Immature natural killer cell (primary cell): Measurements from ENCODE around the gene ST6GALNAC4. TPM values are rescaled to one million over a fixed set of nuclear protein-coding genes. Genes with fewer than 3 reads are reported as not detected.

ENCODE experiments used
- DNase-seq, 3 donors: peaks; one replicate each; pipeline ENCODE4 v3.0.0; 2022; ENCODE audit warnings: mixed read lengths in 1 of 3
- H3K27ac Mint-ChIP-seq, 6 donors: one replicate each; pipeline ENCODE4 v1.8.0; 2020; ENCODE audit warnings: mixed read lengths in 6 of 6, mild to moderate bottlenecking in 5 of 6, inconsistent platforms in 4 of 6, moderate library complexity in 3 of 6
- H3K27me3 Mint-ChIP-seq, 3 donors: one replicate each; pipeline ENCODE4 v1.8.0; 2020 to 2021; ENCODE audit warnings: low read depth in 3 of 3, mild to moderate bottlenecking in 3 of 3, mixed read lengths in 3 of 3, moderate library complexity in 3 of 3, inconsistent platforms in 1 of 3
- H3K36me3 Mint-ChIP-seq, 3 donors: one replicate each; pipeline ENCODE4 v1.8.0; 2020; ENCODE audit warnings: mixed read lengths in 3 of 3, inconsistent platforms in 2 of 3, mild to moderate bottlenecking in 2 of 3
- H3K4me1 Mint-ChIP-seq, 2 donors: one replicate each; pipeline ENCODE4 v1.8.0; 2020; ENCODE audit warnings: inconsistent platforms in 2 of 2, mild to moderate bottlenecking in 2 of 2, mixed read lengths in 2 of 2, moderate library complexity in 1 of 2
- H3K4me3 Mint-ChIP-seq, 5 donors: one replicate each; pipeline ENCODE4 v1.8.0; 2020; ENCODE audit warnings: mild to moderate bottlenecking in 5 of 5, mixed read lengths in 5 of 5, inconsistent platforms in 3 of 5, moderate library complexity in 3 of 5
- H3K9me3 Mint-ChIP-seq, 6 donors: one replicate each; pipeline ENCODE4 v1.8.0; 2020; ENCODE audit warnings: mild to moderate bottlenecking in 6 of 6, mixed read lengths in 6 of 6, inconsistent platforms in 4 of 6, moderate library complexity in 3 of 6
- polyA plus RNA-seq, 3 donors: library from polyadenylated mRNA; unstranded; fragments of 300-500 nt; fragmentation: Illumina TruSeq; gene quantifications; one replicate each; pipeline ENCODE4 v1.2.3, GENCODE V29; 2021

The ST6GALNAC4 gene
- polyA plus RNA-seq, 3 donors from 2014 or later = 8.7 to 20.1 (median 9.1) TPM

DNA sequence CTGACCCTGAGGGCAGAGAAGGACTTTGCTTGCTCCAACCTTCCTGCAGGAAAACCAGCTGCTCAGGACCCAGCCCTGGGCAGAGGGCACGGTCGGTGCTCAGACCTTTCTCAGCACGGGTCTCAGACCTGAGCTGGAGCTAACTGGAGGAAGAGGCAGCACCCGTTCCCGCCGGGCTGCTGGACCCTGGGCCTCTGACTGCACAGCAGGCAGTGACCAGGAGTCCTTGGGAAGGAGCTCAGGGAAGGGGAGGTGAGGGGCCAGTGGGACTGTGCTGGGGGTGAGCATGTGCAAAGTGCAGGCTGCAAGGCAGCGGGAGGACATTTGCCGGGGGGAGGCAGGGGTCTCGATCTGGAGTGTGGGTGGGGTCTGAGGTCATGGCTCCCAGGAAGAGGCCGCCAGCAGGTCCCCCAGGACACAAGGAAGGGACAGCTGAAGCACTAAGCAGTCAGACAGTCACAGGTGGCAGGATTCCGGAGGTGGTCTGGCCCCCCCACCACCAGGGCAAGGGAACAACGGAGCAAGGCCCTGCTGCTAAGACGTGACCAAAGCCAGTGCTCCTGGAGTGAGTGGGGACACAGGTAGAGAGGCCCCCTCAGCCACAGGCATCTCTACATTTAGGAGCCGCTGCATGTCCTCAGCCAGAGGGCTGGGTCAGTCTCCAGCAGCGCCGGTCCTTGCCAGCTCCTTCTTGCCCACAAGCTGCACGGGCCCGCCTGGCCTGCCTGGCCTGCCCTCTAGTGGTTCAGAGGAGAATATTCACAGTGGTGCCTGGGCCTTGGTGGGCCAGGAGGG, 25.6 kb upstream of the ST6GALNAC4 start:
- H3K27me3 Mint-ChIP-seq = peaks cover 5 to 8% (median 7%) of the 10 kb centered on the region in 3 donors
- H3K27ac Mint-ChIP-seq = peak overlapping the region in 2 of 6 donors; percentile 31 to 86
- H3K36me3 Mint-ChIP-seq = peaks cover 0 to 14% (median 3%) of the 10 kb centered on the region in 3 donors
- H3K9me3 Mint-ChIP-seq = no peaks in the 10 kb centered on the region
- peak; percentile 45 to 59 (median 56) for DNase-seq
- H3K4me3 Mint-ChIP-seq = no peak overlapping the region
- H3K4me1 Mint-ChIP-seq = peaks cover 13% of the 10 kb centered on the region in 2 donors

DNA sequence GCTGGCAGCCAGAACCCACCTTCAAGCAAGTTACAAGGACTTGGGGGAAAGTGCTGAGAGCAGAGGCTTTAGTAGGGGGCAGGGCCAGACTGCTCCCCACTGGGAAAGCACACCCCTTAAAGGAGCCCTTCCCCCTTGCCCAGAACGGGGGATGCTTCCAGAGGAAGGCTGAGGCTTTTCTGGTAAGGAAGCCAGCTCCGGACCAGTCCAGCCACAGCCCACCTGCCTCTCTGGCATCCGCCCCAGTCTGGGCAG, 25.0 kb upstream of the ST6GALNAC4 start:
- no peak overlapping the region for H3K27ac Mint-ChIP-seq
- H3K9me3 Mint-ChIP-seq = no peaks in the 10 kb centered on the region

GRCh38 chr9:127941062-127941960, 24.5 kb upstream of the ST6GALNAC4 start:
- peaks cover 24% of the 10 kb centered on the region in 2 donors for H3K4me1 Mint-ChIP-seq
- peaks cover 0 to 14% (median 3%) of the 10 kb centered on the region in 3 donors for H3K36me3 Mint-ChIP-seq
- no peak overlapping the region for H3K27ac Mint-ChIP-seq
- H3K27me3 Mint-ChIP-seq = peaks cover 5 to 13% (median 7%) of the 10 kb centered on the region in 3 donors
- no peak for DNase-seq
- no peaks in the 10 kb centered on the region for H3K9me3 Mint-ChIP-seq
- H3K4me3 Mint-ChIP-seq = no peak overlapping the region

More for the DNA sequence above, 25.0 kb upstream of the ST6GALNAC4 start:
- no peak for DNase-seq
- no peak overlapping the region for H3K4me3 Mint-ChIP-seq
- peaks cover 0 to 14% (median 3%) of the 10 kb centered on the region in 3 donors for H3K36me3 Mint-ChIP-seq
- H3K27me3 Mint-ChIP-seq = peaks cover 5 to 13% (median 7%) of the 10 kb centered on the region in 3 donors
- H3K4me1 Mint-ChIP-seq = peaks cover 18 to 19% of the 10 kb centered on the region in 2 donors

- Mint-ChIP-seq H3K27ac (no peak overlapping the region), H3K9me3 (no peaks in the 10 kb centered on the region), H3K36me3 (peaks cover 3 to 19% (median 4%) of the 10 kb centered on the region in 3 donors), H3K4me3 (peak overlapping the region in 1 of 5 donors; percentile 29), H3K4me1 (peaks cover 31 to 32% of the 10 kb centered on the region in 2 donors), H3K27me3 (peaks cover 5 to 13% (median 7%) of the 10 kb centered on the region in 3 donors)
- DNase-seq = no peak
Measured at GRCh38 chr9:127940593-127940992, 23.8 kb upstream of the ST6GALNAC4 start.

- H3K36me3 Mint-ChIP-seq = peaks cover 3 to 14% (median 4%) of the 10 kb centered on the region in 3 donors
- DNase-seq = no peak
- H3K4me1 Mint-ChIP-seq = peaks cover 34 to 36% of the 10 kb centered on the region in 2 donors
- no peaks in the 10 kb centered on the region for H3K9me3 Mint-ChIP-seq
- H3K27ac Mint-ChIP-seq = peak overlapping the region in 1 of 6 donors; percentile 89
- peaks cover 5 to 13% (median 7%) of the 10 kb centered on the region in 3 donors for H3K27me3 Mint-ChIP-seq
- H3K4me3 Mint-ChIP-seq = peak overlapping the region in 4 of 5 donors; percentile 21 to 51 (median 44)
Measured at GRCh38 chr9:127938298-127938690, 21.5 kb upstream of the ST6GALNAC4 start.

- H3K4me1 Mint-ChIP-seq = peaks cover 31 to 37% of the 10 kb centered on the region in 2 donors
- no peaks in the 10 kb centered on the region for H3K9me3 Mint-ChIP-seq
- H3K4me3 Mint-ChIP-seq = peak within 1 kb of the TSS; percentile 86 to 99 (median 95)
- H3K36me3 Mint-ChIP-seq = peaks cover 3 to 16% (median 4%) of the 10 kb centered on the region in 3 donors
- H3K27ac Mint-ChIP-seq = peak within 1 kb of the TSS; percentile 89 to 99 (median 94)
- peaks cover 7 to 12% (median 7%) of the 10 kb centered on the region in 3 donors for H3K27me3 Mint-ChIP-seq
- peak; percentile 77 to 80 (median 80) for DNase-seq
Measured at GRCh38 chr9:127937388-127938297, 20.8 kb upstream of the ST6GALNAC4 start, which contains the start of gene DPM2. TSS of gene DPM2 (minus strand) at chr9:127937854. CDS start at chr9:127937820, 34 bp downstream.

DNA sequence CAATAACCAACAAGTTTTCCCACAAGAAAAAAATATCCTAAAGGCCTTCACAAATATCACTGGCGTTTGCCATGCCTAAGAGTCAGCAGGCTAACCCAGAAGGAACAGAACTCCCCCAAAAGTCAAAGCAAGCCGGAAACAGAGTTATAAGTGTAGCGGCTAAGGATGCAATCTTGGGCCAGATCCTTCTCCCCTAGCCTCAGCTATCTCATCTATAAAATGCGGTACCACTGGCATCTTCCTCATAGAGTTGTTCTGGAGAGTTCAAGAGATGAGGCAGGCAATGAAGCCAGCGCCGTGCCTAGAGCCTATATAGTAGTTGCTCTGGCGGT, 20.2 kb upstream of the ST6GALNAC4 start:
- H3K4me1 Mint-ChIP-seq = peaks cover 30 to 37% of the 10 kb centered on the region in 2 donors
- H3K36me3 Mint-ChIP-seq = peaks cover 3 to 16% (median 4%) of the 10 kb centered on the region in 3 donors
- H3K4me3 Mint-ChIP-seq = peak overlapping the region; percentile 86 to 99 (median 95)
- DNase-seq = no peak
- H3K27ac Mint-ChIP-seq = peak overlapping the region; percentile 89 to 99 (median 94)
- H3K9me3 Mint-ChIP-seq = no peaks in the 10 kb centered on the region
- H3K27me3 Mint-ChIP-seq = peaks cover 7 to 12% (median 7%) of the 10 kb centered on the region in 3 donors

DNA sequence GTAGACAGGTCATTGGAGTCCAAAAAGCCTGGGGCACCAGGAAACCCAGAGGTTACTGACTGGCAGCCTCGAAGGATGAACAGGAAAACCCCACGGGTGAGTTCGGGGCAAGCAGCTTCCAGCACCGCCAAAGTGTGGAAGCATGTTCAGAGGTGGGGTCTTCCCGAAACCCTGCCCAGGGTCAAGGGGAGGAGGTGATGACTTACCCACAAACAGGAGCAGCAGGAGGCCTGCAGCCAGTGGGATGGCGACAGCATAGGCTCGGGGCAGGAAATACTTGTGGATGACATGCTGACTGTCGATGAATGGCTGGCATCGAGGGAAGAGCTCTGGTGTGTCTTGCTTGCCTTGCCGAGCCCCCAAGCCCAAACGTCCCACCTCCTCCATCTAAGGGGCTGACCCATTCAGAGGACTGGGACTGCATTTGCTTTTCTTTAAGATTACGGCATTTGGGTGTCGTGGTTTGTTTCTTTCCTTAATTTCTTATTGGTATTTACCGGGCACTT, 19.6 kb upstream of the ST6GALNAC4 start:
- no peaks in the 10 kb centered on the region for H3K9me3 Mint-ChIP-seq
- H3K4me3 Mint-ChIP-seq = peak overlapping the region; percentile 86 to 99 (median 95)
- H3K27ac Mint-ChIP-seq = peak overlapping the region in 4 of 6 donors; percentile 24 to 98 (median 90)
- no peak for DNase-seq
- H3K4me1 Mint-ChIP-seq = peaks cover 33 to 38% of the 10 kb centered on the region in 2 donors
- peaks cover 3 to 16% (median 4%) of the 10 kb centered on the region in 3 donors for H3K36me3 Mint-ChIP-seq
- H3K27me3 Mint-ChIP-seq = peaks cover 7 to 12% (median 7%) of the 10 kb centered on the region in 3 donors

DNA sequence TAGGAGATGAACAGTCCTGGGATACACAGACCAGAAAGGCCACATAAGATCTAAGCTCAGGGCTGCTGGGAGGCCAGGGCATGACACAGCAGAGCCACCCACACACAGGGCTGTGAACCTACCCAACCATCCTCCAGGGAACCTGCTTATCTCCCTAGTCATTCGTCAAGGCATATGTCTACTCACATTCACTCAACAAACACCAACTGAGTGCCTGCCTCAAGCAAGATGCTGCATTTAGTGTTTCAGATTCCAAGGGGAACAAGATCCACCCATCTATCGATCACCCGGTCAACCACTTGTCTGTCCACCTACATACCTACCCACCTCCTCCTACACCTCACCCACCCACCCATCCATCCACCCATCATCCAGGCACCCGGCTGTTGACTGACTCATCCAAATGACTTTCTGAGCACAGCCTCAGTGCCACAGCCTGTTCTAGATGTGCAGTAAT, 19.0 kb upstream of the ST6GALNAC4 start:
- Mint-ChIP-seq H3K4me1 (peaks cover 39 to 45% of the 10 kb centered on the region in 2 donors), H3K27ac (peak overlapping the region in 5 of 6 donors; percentile 24 to 93 (median 49)), H3K27me3 (peaks cover 6 to 10% (median 7%) of the 10 kb centered on the region in 3 donors), H3K9me3 (no peaks in the 10 kb centered on the region), H3K36me3 (peaks cover 3 to 15% (median 4%) of the 10 kb centered on the region in 3 donors), H3K4me3 (peak overlapping the region; percentile 58 to 99 (median 70))
- DNase-seq = no peak

DNA sequence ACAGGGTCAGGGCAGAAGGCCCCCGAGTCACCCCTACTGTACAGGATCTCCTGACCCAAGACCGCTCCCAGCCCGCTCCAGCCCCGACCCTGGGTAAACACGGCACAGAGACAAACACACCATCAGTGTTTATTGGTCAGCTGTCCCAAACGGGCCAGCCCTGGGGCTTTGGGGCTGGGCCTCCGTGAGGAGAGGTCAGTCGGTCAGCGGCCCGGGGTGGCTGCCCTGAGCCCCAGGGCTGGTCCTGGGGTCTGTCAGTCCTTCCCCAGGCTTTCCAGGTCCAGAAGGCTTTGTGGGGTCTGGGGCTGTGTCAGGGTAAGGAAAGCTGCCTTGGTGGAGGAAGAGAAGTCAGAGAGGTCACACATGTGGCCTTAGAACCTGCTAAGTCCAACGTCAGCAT, 18.1 kb upstream of the ST6GALNAC4 start:
- peak overlapping the region in 3 of 5 donors; percentile 27 to 72 (median 33) for H3K4me3 Mint-ChIP-seq
- DNase-seq = no peak
- H3K4me1 Mint-ChIP-seq = peaks cover 43 to 46% of the 10 kb centered on the region in 2 donors

GRCh38 chr9:127934248-127934647, 17.4 kb upstream of the ST6GALNAC4 start:
- H3K4me3 Mint-ChIP-seq = peak overlapping the region in 2 of 5 donors; percentile 13 to 45
- H3K27ac Mint-ChIP-seq = peak overlapping the region in 1 of 6 donors; percentile 20
- no peak for DNase-seq
- H3K36me3 Mint-ChIP-seq = peaks cover 3 to 9% (median 4%) of the 10 kb centered on the region in 3 donors
- peaks cover 46 to 49% of the 10 kb centered on the region in 2 donors for H3K4me1 Mint-ChIP-seq
- no peaks in the 10 kb centered on the region for H3K9me3 Mint-ChIP-seq
- peaks cover 5 to 10% (median 7%) of the 10 kb centered on the region in 3 donors for H3K27me3 Mint-ChIP-seq

More for the DNA sequence above, 18.1 kb upstream of the ST6GALNAC4 start:
- peaks cover 3 to 9% (median 4%) of the 10 kb centered on the region in 3 donors for H3K36me3 Mint-ChIP-seq
- H3K27me3 Mint-ChIP-seq = peaks cover 5 to 10% (median 7%) of the 10 kb centered on the region in 3 donors
- no peaks in the 10 kb centered on the region for H3K9me3 Mint-ChIP-seq
- peak overlapping the region in 1 of 6 donors; percentile 78 for H3K27ac Mint-ChIP-seq

GRCh38 chr9:127931092-127931881, 14.4 kb upstream of the ST6GALNAC4 start:
- H3K27me3 Mint-ChIP-seq = peaks cover 0 to 6% (median 2%) of the 10 kb centered on the region in 3 donors
- H3K4me3 Mint-ChIP-seq = peak overlapping the region; percentile 25 to 77 (median 72)
- no peaks in the 10 kb centered on the region for H3K9me3 Mint-ChIP-seq
- peaks cover 3 to 9% (median 4%) of the 10 kb centered on the region in 3 donors for H3K36me3 Mint-ChIP-seq
- peaks cover 28 to 40% of the 10 kb centered on the region in 2 donors for H3K4me1 Mint-ChIP-seq
- H3K27ac Mint-ChIP-seq = peak overlapping the region in 2 of 6 donors; percentile 39 to 60
- DNase-seq = no peak
